Subcutaneous abdominal adipose tissue (tissue), 5 donors: ENCODE measurements around the gene ARMC10.
"Not testable (repeated sequence)": the region's sequence is repeated elsewhere in the genome, so short reads cannot be mapped to it uniquely, and the experiment has no call there.

Source experiments
- H3K27ac ChIP-seq: one replicate; pipeline ENCODE4 v1.7.0; 2013; ENCODE audit warnings: low read depth, mild to moderate bottlenecking, inconsistent platforms, low read length, moderate library complexity
- H3K27me3 ChIP-seq, 5 donors: one replicate each; pipeline ENCODE4 v1.7.0; 2013; ENCODE audit warnings: low read length in 5 of 5, inconsistent platforms in 1 of 5; ENCODE audit not compliant: control insufficient read depth in 5 of 5, insufficient read depth in 4 of 5
- H3K36me3 ChIP-seq, 5 donors: one replicate each; pipeline ENCODE4 v1.7.0; 2013; ENCODE audit warnings: low read length in 5 of 5; ENCODE audit not compliant: control insufficient read depth in 5 of 5, insufficient read depth in 5 of 5
- H3K4me1 ChIP-seq, 5 donors: one replicate each; pipeline ENCODE4 v1.7.0; 2013; ENCODE audit warnings: low read length in 5 of 5, mild to moderate bottlenecking in 3 of 5, moderate library complexity in 1 of 5; ENCODE audit not compliant: control insufficient read depth in 5 of 5, insufficient read depth in 5 of 5
- H3K4me3 ChIP-seq, 5 donors: one replicate each; pipeline ENCODE4 v1.7.0; 2013; ENCODE audit warnings: low read length in 5 of 5, low read depth in 1 of 5
- H3K9ac ChIP-seq, 5 donors: one replicate each; pipeline ENCODE4 v1.7.0; 2013; ENCODE audit warnings: low read length in 5 of 5, mild to moderate bottlenecking in 4 of 5, moderate library complexity in 3 of 5
- H3K9me3 ChIP-seq, 5 donors: one replicate each; pipeline ENCODE4 v1.7.0; 2013; ENCODE audit warnings: low read length in 5 of 5; ENCODE audit not compliant: control insufficient read depth in 5 of 5
- donor health status: healthy.
- donor health status: healthy.
- donor health status: healthy.
- donor health status: healthy.
- donor health status: healthy.

The ARMC10 gene

DNA sequence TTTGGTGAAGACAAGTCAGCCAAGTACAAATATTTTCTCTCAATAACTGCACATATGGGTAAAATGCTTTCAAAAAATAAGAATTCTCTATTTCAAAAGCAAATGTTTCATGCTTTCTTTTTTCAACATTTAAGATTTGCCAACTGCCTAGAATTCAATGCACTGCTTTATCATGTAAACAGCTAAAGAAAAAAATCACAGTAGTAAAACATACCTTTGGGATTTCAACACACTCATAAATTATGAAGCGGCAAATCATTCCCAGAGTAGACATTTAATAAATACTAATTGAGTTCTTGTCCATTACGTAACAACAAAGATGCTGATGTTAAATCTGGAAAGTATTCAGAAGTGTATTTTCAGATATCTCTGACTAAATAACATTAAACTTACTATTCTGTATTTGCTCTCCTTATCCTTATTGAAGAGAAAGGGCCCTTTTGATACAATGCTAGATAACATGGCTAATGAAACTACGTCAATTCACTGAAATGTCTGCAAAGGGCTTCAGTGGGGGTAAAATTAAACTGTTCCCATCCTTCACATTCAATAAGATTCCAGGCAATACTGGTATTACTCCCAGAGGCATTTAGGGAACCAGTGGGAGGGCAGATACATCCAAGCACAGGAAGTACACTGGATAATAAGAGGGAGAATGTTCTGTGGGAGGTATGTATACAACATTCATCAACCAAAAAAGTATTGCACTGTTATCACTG is 60.1 kb downstream of the ARMC10 start:
- Histone ChIP-seq H3K4me1 (peaks cover 0 to 3% (median 0%) of the 10 kb centered on the region in 5 donors), H3K27me3 (no peaks in the 10 kb centered on the region), H3K36me3 (no peaks in the 10 kb centered on the region), H3K9me3 (no peaks in the 10 kb centered on the region), H3K4me3 (no peak overlapping the region), H3K27ac (no peak overlapping the region), H3K9ac (no peak overlapping the region)

DNA sequence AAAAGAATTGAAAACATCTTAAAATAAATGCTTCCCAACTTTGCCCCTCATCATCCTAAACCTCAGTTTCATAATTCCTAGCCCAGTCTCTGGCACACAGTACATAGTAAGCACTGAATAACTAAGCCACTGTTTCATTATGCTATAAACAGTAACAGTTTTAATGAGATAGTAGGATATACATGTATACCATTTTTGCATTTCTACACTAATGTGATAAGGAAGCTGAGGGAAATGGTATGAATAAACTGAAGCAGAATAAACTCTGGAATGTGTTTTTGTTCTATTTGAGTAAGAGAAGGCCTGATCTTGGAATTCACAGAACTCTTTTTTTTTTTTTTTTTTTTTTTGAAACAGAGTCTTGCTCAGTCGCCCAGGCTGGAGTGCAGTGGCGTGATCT is 65.1 kb downstream of the ARMC10 start:
- no peaks in the 10 kb centered on the region for H3K9me3 ChIP-seq
- H3K36me3 ChIP-seq = peaks cover 0 to 3% (median 0%) of the 10 kb centered on the region in 5 donors
- no peak overlapping the region for H3K27ac ChIP-seq
- no peaks in the 10 kb centered on the region for H3K27me3 ChIP-seq
- no peak overlapping the region for H3K9ac ChIP-seq
- peaks cover 0 to 3% (median 0%) of the 10 kb centered on the region in 5 donors for H3K4me1 ChIP-seq
- H3K4me3 ChIP-seq = no peak overlapping the region

DNA sequence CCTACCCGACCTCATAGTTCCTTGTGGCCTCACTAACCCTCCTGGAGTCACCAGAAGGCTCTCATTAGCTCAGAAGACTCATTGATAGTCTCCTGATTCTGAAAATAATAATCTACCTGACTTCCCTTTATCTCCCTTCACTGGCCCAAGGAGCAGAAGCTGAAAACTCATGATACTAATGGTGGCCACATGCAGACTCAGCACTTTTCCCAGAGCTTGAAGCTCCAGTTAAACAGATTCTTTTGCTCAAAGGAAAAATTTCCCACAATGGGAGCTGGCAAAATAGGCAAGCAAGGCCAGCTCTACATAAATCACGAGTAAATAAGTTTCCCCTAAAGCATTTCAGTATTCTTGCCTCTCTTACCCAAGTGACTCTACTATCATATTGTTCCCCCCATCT is 65.7 kb downstream of the ARMC10 start:
- Histone ChIP-seq H3K9me3 (no peaks in the 10 kb centered on the region), H3K9ac (no peak overlapping the region), H3K27me3 (no peaks in the 10 kb centered on the region), H3K27ac (no peak overlapping the region), H3K4me3 (no peak overlapping the region), H3K36me3 (peaks cover 0 to 3% (median 0%) of the 10 kb centered on the region in 5 donors), H3K4me1 (no peaks in the 10 kb centered on the region)

DNA sequence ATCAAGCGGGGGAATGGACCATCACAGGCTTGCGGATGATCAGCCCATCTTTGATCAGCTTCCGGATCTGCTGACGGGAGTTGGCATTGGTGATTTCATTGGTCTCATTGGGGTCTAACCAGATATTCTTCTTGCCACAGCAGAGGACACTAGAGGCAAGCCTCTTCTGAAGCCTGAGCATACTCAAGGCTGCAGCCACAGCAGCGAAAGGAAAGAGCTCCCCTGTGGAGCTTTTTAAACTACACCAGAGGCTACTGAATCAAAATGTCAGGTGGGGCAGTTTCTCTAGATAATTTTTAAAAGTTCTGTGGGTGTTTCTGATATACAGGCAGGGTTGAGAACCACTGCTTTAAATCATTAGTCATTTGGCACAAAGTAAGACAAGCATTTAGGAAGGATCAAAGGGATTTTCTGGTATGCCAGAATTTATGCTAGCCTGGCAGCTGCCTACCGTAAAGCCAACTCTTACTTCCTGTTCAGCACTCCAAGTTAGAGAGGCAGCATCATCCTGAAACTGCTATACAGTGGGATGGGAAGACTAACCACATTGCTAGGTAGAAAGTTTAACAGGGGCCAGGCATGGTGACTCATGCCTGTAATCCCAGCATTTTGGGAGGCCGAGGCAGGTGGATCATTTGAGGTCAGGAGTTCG is 66.9 kb downstream of the ARMC10 start:
- no peak overlapping the region for H3K27ac ChIP-seq
- H3K36me3 ChIP-seq = peaks cover 0 to 3% (median 0%) of the 10 kb centered on the region in 5 donors
- no peaks in the 10 kb centered on the region for H3K9me3 ChIP-seq
- H3K9ac ChIP-seq = no peak overlapping the region
- peaks cover 0 to 6% (median 3%) of the 10 kb centered on the region in 5 donors for H3K4me1 ChIP-seq
- H3K4me3 ChIP-seq = no peak overlapping the region
- no peaks in the 10 kb centered on the region for H3K27me3 ChIP-seq

DNA sequence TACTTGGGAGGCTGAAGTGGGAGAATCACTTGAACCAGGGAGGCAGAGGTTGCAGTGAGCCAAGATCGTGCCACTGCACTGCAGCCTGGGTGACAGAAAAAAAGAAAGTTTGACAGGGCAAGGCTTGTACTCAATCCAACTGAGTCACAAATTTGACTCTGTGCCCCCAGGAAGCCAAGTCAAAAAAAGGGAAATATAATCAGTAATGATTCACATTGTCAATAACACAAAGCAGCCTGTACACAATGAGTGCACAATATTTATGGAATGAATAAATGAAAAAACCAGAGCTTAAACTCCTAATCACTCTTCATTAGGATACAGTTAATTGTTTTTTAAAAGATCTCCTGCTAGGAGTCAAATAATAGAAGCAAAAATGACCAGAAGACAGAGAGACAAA is 67.6 kb downstream of the ARMC10 start:
- H3K9ac ChIP-seq = no peak overlapping the region
- peaks cover 0 to 3% (median 0%) of the 10 kb centered on the region in 5 donors for H3K36me3 ChIP-seq
- no peaks in the 10 kb centered on the region for H3K9me3 ChIP-seq
- H3K4me1 ChIP-seq = peaks cover 0 to 10% (median 8%) of the 10 kb centered on the region in 5 donors
- no peak overlapping the region for H3K4me3 ChIP-seq
- H3K27me3 ChIP-seq = no peaks in the 10 kb centered on the region
- H3K27ac ChIP-seq = no peak overlapping the region

DNA sequence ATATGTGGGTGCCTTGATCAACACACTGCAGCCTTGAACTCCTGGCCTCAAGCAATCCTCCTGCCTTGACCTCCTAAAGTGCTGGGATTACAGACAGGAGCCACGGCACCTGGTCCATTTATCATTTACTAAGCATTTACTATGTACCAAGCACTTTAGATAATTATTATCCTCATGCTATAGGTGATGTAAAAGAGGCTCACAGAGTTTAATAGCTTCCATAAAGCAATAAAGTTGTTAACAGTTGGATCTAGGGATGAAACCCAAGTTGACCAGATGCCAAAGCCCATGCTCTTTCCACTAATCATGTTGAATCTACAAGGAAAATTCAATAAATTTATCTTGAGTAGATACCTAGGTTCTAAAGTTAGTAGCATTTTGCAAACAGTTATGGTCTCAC is 68.9 kb downstream of the ARMC10 start:
- H3K4me1 ChIP-seq = peaks cover 2 to 21% (median 18%) of the 10 kb centered on the region in 5 donors
- H3K27me3 ChIP-seq = no peaks in the 10 kb centered on the region
- no peak overlapping the region for H3K4me3 ChIP-seq
- peaks cover 0 to 3% (median 0%) of the 10 kb centered on the region in 5 donors for H3K36me3 ChIP-seq
- no peaks in the 10 kb centered on the region for H3K9me3 ChIP-seq
- H3K27ac ChIP-seq = no peak overlapping the region
- no peak overlapping the region for H3K9ac ChIP-seq

DNA sequence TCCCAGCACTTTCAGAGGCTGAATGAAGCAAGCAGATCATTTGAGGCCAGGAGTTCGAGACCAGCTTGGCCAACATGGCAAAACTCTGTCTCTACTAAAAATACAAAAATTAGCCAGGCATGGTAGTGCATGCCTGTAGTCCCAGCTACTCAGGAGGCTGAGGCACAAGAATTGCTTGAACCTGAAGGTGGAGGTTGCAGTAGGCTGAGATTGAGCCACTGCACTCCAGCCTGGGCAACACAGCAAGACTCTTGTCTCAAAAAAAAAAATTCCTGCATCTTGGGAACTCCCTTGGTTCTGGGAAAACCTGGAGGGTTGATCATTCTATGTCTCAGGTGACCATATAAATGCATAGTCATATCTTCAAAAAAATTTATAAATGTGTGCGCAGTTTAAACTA is 69.8 kb downstream of the ARMC10 start:
- H3K9ac ChIP-seq, H3K27me3 ChIP-seq, H3K27ac ChIP-seq, H3K36me3 ChIP-seq, H3K4me3 ChIP-seq, H3K9me3 ChIP-seq: not testable (repeated sequence)
- H3K4me1 ChIP-seq = peaks cover 2 to 26% (median 21%) of the 10 kb centered on the region in 5 donors

DNA sequence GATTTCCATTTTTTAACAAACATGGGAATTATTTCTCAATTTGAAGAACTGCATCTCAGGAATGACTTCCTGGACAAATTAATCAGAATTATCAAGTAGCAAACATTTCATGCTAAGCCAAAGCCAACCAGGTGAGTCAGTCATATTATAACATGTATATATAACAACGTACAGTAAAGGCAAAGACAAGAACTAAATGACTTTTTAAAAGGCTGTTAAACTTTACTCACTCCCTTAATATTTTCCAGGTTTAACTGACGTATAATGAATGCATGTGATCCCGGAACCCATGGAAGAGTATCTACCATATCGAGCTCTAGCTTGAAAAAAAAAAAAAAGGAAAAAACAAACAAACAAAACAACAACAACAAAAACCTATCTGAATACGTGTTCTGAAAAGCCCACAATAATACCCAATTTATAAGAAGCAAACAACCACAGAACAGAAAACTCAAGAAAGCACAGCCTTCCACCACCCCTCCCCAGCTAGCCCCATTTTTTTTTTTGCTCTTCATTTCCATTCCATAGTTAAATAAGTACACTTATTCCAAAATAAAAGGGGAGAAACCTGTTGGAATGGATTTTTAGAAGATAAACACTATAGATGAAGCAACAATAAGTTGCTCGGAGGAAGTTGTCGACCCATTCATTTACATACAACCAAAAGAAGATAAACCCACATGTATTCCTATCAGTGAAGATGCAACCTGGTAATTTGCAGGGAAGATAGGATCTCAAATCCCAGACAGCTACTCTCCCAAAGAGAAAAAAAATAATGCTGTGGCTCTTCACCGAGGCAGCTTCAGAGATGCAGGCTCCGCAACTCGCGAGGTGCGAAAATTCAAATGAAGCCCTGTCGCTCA is 73.4 kb downstream of the ARMC10 start:
- H3K27me3 ChIP-seq = no peaks in the 10 kb centered on the region
- H3K9ac ChIP-seq = peak overlapping the region; percentile 81 to 92 (median 87)
- H3K9me3 ChIP-seq = no peaks in the 10 kb centered on the region
- H3K4me3 ChIP-seq = peak overlapping the region; percentile 67 to 94 (median 82)
- H3K4me1 ChIP-seq = peaks cover 2 to 28% (median 22%) of the 10 kb centered on the region in 5 donors
- H3K36me3 ChIP-seq = no peaks in the 10 kb centered on the region
- peak overlapping the region; percentile 71 for H3K27ac ChIP-seq
